Measurements from ENCODE around the gene SLFN12L. TPM values are rescaled to one million over a fixed set of nuclear protein-coding genes. Genes with fewer than 3 reads are reported as not detected.
"Not testable (repeated sequence)": the region's sequence is repeated elsewhere in the genome, so short reads cannot be mapped to it uniquely, and the experiment has no call there.

Gene SLFN12L
- total and polyA plus RNA-seq, 7 experiments from 2014 or later, result 12.0 to 111 (median 43.6) TPM

- no peaks in the 10 kb centered on the region for H3K9me3 Mint-ChIP-seq
- ATAC-seq, result no peak
- CTCF ChIA-PET, result interaction anchor here (1.2 to 2.2 kb wide), 2 partner anchors 10 to 229 kb away, joined by 3 to 10 read pairs; no protein-coding TSS in a partner anchor
These were observed 4.0 kb upstream of the SLFN12L start for GRCh38 chr17:35541434-35541833.

GRCh38 chr17:35540589-35541404, 3.3 kb upstream of the SLFN12L start:
- peak; percentile 65 for ATAC-seq
- Mint-ChIP-seq H3K27me3 (no peaks in the 10 kb centered on the region), H3K4me3 (peak overlapping the region; percentile 75 to 99 (median 87)), H3K36me3 (peaks cover 0 to 22% (median 0%) of the 10 kb centered on the region in 5 donors), H3K4me1 (peaks cover 32 to 64% (median 55%) of the 10 kb centered on the region in 7 donors), H3K9me3 (no peaks in the 10 kb centered on the region), H3K27ac (peak overlapping the region; percentile 88 to 99 (median 95))
- Histone ChIP-seq H3K4me3 (ENCODE audit: low read length) (peak overlapping the region; percentile 64), H3K4me1 (ENCODE audit: control insufficient read depth in 2 of 2, insufficient read depth in 2 of 2, low read length in 2 of 2) (peaks cover 25 to 30% of the 10 kb centered on the region in 2 donors), H3K27me3 (ENCODE audit: control insufficient read depth in 2 of 2, insufficient read depth in 2 of 2, low read length in 2 of 2) (no peaks in the 10 kb centered on the region), H3K9me3 (ENCODE audit: control insufficient read depth in 2 of 3, low read length in 3 of 3) (no peaks in the 10 kb centered on the region), H3K27ac (ENCODE audit: low read depth, low read length) (peak overlapping the region; percentile 74), H3K36me3 (ENCODE audit: control insufficient read depth in 2 of 3, insufficient read depth in 3 of 3, low read length in 3 of 3) (no peaks in the 10 kb centered on the region)
- CTCF ChIA-PET, result interaction anchor here (3.4 kb wide), 1 partner anchor 229 kb away, joined by 33 read pairs; no protein-coding TSS in a partner anchor
- peak; percentile 16 to 42 (median 36) for DNase-seq
- POLR2A ChIA-PET, result interaction anchor here (0.5 to 16.0 kb wide), 9 partner anchors 37 to 376 kb away, joined by 3 to 253 read pairs (median 7); partner anchors contain the start of genes PEX12 and SLFN5
- intact Hi-C loops (cut with micrococcal nuclease), result loop anchor here (1.0 to 10.0 kb wide), 5 partner anchors 28 to 206 kb away; partner anchors contain the start of genes PEX12 (in 1 of the 2) and SLFN13 (in 1 of the 2)

More at GRCh38 chr17:35541434-35541833, 4.0 kb upstream of the SLFN12L start:
- H3K27me3 ChIP-seq (ENCODE audit: control insufficient read depth in 2 of 2, insufficient read depth in 2 of 2, low read length in 2 of 2), result no peaks in the 10 kb centered on the region
- peak overlapping the region; percentile 64 for H3K4me3 ChIP-seq (ENCODE audit: low read length)
- peak overlapping the region; percentile 74 for H3K27ac ChIP-seq (ENCODE audit: low read depth, low read length)
- Mint-ChIP-seq H3K4me1 (peaks cover 32 to 59% (median 52%) of the 10 kb centered on the region in 7 donors), H3K36me3 (peaks cover 0 to 18% (median 0%) of the 10 kb centered on the region in 5 donors), H3K27me3 (no peaks in the 10 kb centered on the region), H3K27ac (peak overlapping the region; percentile 88 to 99 (median 95)), H3K4me3 (peak overlapping the region; percentile 75 to 99 (median 87))
- DNase-seq, result no peak
- POLR2A ChIA-PET, result interaction anchor here (0.7 to 16.0 kb wide), 8 partner anchors 10 to 301 kb away, joined by 3 to 253 read pairs (median 52); partner anchors contain the start of genes AP2B1, PEX12 and SLFN5
- intact Hi-C loops (cut with micrococcal nuclease), result loop anchor here (2.0 to 10.0 kb wide), 4 partner anchors 37 to 205 kb away; partner anchors contain the start of genes PEX12 (in 1 of the 2) and SLFN13 (in 1 of the 2)
- H3K4me1 ChIP-seq (ENCODE audit: control insufficient read depth in 2 of 2, insufficient read depth in 2 of 2, low read length in 2 of 2), result peaks cover 24 to 25% of the 10 kb centered on the region in 2 donors
- H3K36me3 ChIP-seq (ENCODE audit: control insufficient read depth in 2 of 3, insufficient read depth in 3 of 3, low read length in 3 of 3), result no peaks in the 10 kb centered on the region
- no peaks in the 10 kb centered on the region for H3K9me3 ChIP-seq (ENCODE audit: control insufficient read depth in 2 of 3, low read length in 3 of 3)

GRCh38 chr17:35539659-35540026, 2.2 kb upstream of the SLFN12L start:
- intact Hi-C loops (cut with micrococcal nuclease), result loop anchor here (1.0 to 10.0 kb wide), 20 partner anchors 29 to 1119 kb away; partner anchors contain the start of genes AP2B1 (in 2 of the 2), PEX12 (in 2 of the 2), LIG3 (in 1 of the 2) and NLE1 (in 1 of the 2)
- ATAC-seq (no peak), DNase-seq (no peak)
- Histone ChIP-seq H3K27me3 (ENCODE audit: control insufficient read depth in 2 of 2, insufficient read depth in 2 of 2, low read length in 2 of 2) (no peaks in the 10 kb centered on the region), H3K9me3 (ENCODE audit: control insufficient read depth in 2 of 3, low read length in 3 of 3) (no peaks in the 10 kb centered on the region), H3K4me3 (ENCODE audit: low read length) (peak overlapping the region; percentile 64), H3K4me1 (ENCODE audit: control insufficient read depth in 2 of 2, insufficient read depth in 2 of 2, low read length in 2 of 2) (peaks cover 25 to 35% of the 10 kb centered on the region in 2 donors), H3K27ac (ENCODE audit: low read depth, low read length) (peak overlapping the region; percentile 74), H3K36me3 (ENCODE audit: control insufficient read depth in 2 of 3, insufficient read depth in 3 of 3, low read length in 3 of 3) (no peaks in the 10 kb centered on the region)
- H3K4me3 Mint-ChIP-seq, result peak overlapping the region; percentile 75 to 99 (median 86)
- CTCF ChIA-PET, result interaction anchor here (0.7 to 4.1 kb wide), 13 partner anchors 30 to 450 kb away, joined by 3 to 33 read pairs (median 4); partner anchors contain the start of gene SLFN5
- POLR2A ChIA-PET, result interaction anchor here (0.6 to 16.0 kb wide), 15 partner anchors 18 to 395 kb away, joined by 3 to 253 read pairs (median 5); partner anchors contain the start of genes AP2B1, PEX12 and SLFN5
- no peaks in the 10 kb centered on the region for H3K27me3 Mint-ChIP-seq
- H3K9me3 Mint-ChIP-seq, result no peaks in the 10 kb centered on the region
- H3K27ac Mint-ChIP-seq, result peak overlapping the region; percentile 88 to 100 (median 95)
- peaks cover 0 to 24% (median 3%) of the 10 kb centered on the region in 5 donors for H3K36me3 Mint-ChIP-seq
- H3K4me1 Mint-ChIP-seq, result peaks cover 34 to 69% (median 59%) of the 10 kb centered on the region in 7 donors

- DNase-seq (peak in 2 of 9 donors; percentile 22 to 27), ATAC-seq (peak; percentile 18)
- Mint-ChIP-seq H3K4me3 (peak overlapping the region; percentile 75 to 100 (median 88)), H3K27ac (peak overlapping the region; percentile 88 to 100 (median 95)), H3K36me3 (peaks cover 0 to 35% (median 12%) of the 10 kb centered on the region in 5 donors), H3K27me3 (no peaks in the 10 kb centered on the region), H3K4me1 (peaks cover 43 to 76% (median 68%) of the 10 kb centered on the region in 7 donors), H3K9me3 (no peaks in the 10 kb centered on the region)
- peak overlapping the region; percentile 61 for H3K4me3 ChIP-seq (ENCODE audit: low read length)
- H3K9me3 ChIP-seq (ENCODE audit: control insufficient read depth in 2 of 3, low read length in 3 of 3), result no peaks in the 10 kb centered on the region
- CTCF ChIA-PET, result interaction anchor here (0.6 to 6.8 kb wide), 11 partner anchors 15 to 1502 kb away, joined by 3 to 111 read pairs (median 4); no protein-coding TSS in a partner anchor
- H3K27ac ChIP-seq (ENCODE audit: low read depth, low read length), result peak overlapping the region; percentile 74
- POLR2A ChIA-PET, result interaction anchor here (0.6 to 16.0 kb wide), 25 partner anchors 14 to 473 kb away, joined by 3 to 253 read pairs (median 4); partner anchors contain the start of genes AP2B1, PEX12, RFFL and SLFN11
- no peaks in the 10 kb centered on the region for H3K36me3 ChIP-seq (ENCODE audit: control insufficient read depth in 2 of 3, insufficient read depth in 3 of 3, low read length in 3 of 3)
- intact Hi-C loops (cut with micrococcal nuclease), result loop anchor here (1.0 to 5.0 kb wide), 8 partner anchors 16 to 994 kb away; partner anchors contain the start of genes LIG3 (in 1 of the 2), SLFN11 (in 1 of the 2) and SLFN12 (in 1 of the 2)
- H3K27me3 ChIP-seq (ENCODE audit: control insufficient read depth in 2 of 2, insufficient read depth in 2 of 2, low read length in 2 of 2), result no peaks in the 10 kb centered on the region
- peaks cover 38 to 56% of the 10 kb centered on the region in 2 donors for H3K4me1 ChIP-seq (ENCODE audit: control insufficient read depth in 2 of 2, insufficient read depth in 2 of 2, low read length in 2 of 2)
These were observed 760 bp downstream of the SLFN12L start for GRCh38 chr17:35536664-35537171.

- Mint-ChIP-seq H3K27ac (peak overlapping the region; percentile 88 to 100 (median 95)), H3K36me3 (peaks cover 0 to 42% (median 18%) of the 10 kb centered on the region in 5 donors), H3K4me1 (peaks cover 41 to 77% (median 68%) of the 10 kb centered on the region in 7 donors), H3K4me3 (peak overlapping the region; percentile 75 to 100 (median 88))
- not testable (repeated sequence) for ATAC-seq; H3K9me3 ChIP-seq (ENCODE audit: control insufficient read depth in 2 of 3, low read length in 3 of 3); H3K27me3 ChIP-seq (ENCODE audit: control insufficient read depth in 2 of 2, insufficient read depth in 2 of 2, low read length in 2 of 2); H3K27me3 Mint-ChIP-seq; DNase-seq; H3K36me3 ChIP-seq (ENCODE audit: control insufficient read depth in 2 of 3, insufficient read depth in 3 of 3, low read length in 3 of 3); H3K9me3 Mint-ChIP-seq
- CTCF ChIA-PET, result interaction anchor here (0.9 to 6.8 kb wide), 9 partner anchors 12 to 367 kb away, joined by 3 to 111 read pairs (median 12); no protein-coding TSS in a partner anchor
- intact Hi-C loops (cut with micrococcal nuclease), result loop anchor here (5.0 kb wide), 3 partner anchors 103 to 993 kb away; partner anchors contain the start of genes LIG3 (in 1 of the 2) and SLFN12 (in 1 of the 2)
- Histone ChIP-seq H3K27ac (ENCODE audit: low read depth, low read length) (peak overlapping the region; percentile 74), H3K4me3 (ENCODE audit: low read length) (peak overlapping the region; percentile 61), H3K4me1 (ENCODE audit: control insufficient read depth in 2 of 2, insufficient read depth in 2 of 2, low read length in 2 of 2) (peaks cover 39 to 59% of the 10 kb centered on the region in 2 donors)
- POLR2A ChIA-PET, result interaction anchor here (0.6 to 16.0 kb wide), 17 partner anchors 12 to 488 kb away, joined by 3 to 253 read pairs (median 6); partner anchors contain the start of genes PEX12 and SLFN5
These were observed 2.1 kb downstream of the SLFN12L start for GRCh38 chr17:35535406-35535805.

Measured in naive thymus-derived CD4-positive, alpha-beta T cell (primary cell).